Embryonic facial prominence (tissue), 1 donor: ENCODE results near the gene UNG.

Experiments used
- DNase-seq: peaks from one replicate; pipeline ENCODE4 v3.0.0-alpha.2; 2016; ENCODE audit errors: extremely low spot score

Gene UNG

DNA sequence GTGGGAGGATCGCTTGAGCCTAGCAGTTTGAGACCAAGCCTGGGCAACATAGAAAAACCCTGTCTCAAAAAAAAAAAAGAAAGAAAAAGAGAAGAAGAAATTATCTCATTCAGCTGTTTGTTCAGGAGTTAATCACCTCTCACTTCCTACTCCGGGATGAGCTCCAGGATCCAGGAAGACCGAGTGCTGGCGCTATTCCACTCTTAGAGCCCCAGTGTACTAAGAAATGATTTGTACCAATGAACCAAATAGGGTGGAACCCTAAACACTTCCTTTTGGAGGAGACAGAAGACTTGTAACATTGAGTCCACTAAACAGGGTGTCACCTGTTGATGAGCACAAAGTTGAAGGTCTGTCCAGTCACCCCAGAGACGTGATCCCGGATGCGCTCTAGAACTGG, 7.7 kb upstream of the UNG start:
- DNase-seq: no peak

DNA sequence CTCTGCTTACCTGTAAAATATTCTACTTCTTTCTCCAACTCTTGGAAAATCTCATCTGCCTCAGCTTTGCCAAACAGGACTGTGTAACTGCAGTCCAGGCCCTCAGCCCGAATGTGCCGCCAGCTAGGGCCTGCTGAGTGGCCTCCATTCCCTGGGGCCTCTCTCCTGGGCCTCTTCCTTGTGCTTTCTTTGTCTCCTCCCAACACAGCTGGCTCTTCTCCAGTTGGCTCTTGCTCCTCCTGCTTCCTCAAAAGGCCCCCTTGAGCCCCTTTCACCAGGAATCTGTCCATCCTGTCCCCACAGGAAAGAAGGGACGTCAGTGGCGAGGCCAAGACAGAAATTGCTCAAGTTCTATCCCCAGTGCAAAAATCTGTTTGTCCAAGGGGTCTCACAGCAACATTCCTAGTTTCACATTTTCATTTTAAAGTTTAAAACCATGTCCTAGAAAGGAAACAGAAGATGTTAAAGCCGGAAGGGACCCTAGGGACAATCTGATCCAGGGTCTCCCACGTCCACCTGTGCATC, 4.8 kb upstream of the UNG start:
- DNase-seq: no peak

DNA sequence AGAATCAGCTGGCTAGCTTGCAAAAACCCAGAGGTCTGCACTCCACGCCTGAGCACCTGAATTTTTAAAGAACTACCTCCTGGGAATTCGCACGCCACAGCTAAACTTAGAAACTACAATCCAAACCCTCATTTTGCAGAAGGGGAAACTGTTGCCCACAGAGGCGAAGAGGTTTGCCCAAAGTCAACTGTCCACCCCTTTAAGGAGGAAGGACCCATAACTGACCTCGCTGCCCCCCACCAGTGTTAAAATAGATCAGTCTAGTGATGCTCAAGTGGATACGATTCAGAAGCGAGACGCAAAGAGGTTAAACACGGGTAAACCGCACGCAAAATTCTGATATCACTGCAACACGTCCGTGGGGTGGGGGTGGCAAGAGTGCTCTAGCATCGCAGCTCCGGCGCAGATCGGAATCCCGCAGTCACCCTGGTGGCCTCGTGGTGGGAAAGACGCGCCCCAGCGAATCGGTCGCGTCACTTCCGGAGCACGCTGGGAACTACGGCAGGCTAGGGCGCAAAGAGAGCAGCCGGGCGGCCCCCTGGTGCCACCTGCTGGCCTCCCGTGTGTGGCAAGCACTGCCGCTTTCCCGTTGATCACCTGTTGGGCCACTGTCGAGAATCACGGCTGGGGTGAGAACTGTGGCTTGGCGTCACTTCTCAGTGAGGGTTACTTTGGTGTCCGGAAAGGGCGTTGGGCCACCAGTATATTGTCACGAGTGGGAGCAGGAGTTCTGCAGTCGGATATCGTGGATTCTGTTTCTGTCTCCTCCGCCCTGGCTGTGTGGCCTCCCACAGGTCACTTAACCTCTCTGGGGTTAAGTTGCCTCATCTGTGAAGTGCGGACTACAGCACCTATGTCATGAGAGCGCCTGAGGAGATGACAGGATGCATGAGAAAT, 4.1 kb upstream of the UNG start, which contains the start of gene ALKBH2:
ALKBH2 (minus strand) TSS at position 451 of the 897 bp plus-strand sequence. CDS start 686 bp downstream, outside the sequence.
- DNase-seq: peak; percentile 91

DNA sequence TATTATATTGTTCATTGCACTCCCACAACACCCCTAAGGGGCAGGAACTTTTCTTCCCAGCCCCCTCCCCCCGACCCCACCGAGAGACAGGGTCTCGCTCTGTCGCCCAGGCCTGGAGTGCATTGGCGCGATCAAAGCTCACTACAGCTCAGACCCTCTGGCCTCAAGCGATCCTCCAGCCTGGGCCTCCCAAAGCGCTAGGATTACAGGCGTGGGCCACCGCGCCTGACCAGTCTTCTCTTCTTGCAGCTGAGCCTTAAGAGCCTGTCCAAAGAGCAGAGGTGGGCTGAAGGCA, 310 bp upstream of the UNG start:
- DNase-seq: no peak

DNA sequence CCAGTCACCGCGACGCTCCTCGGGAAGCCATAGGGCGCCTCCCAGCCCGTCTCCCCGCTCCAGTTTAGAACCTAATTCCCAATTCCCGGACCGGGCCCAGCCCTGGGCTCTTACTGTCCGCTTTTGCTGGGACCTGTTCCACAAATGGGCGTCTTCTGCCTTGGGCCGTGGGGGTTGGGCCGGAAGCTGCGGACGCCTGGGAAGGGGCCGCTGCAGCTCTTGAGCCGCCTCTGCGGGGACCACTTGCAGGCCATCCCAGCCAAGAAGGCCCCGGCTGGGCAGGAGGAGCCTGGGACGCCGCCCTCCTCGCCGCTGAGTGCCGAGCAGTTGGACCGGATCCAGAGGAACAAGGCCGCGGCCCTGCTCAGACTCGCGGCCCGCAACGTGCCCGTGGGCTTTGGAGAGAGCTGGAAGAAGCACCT, 797 bp downstream of the UNG start:
- DNase-seq: no peak

DNA sequence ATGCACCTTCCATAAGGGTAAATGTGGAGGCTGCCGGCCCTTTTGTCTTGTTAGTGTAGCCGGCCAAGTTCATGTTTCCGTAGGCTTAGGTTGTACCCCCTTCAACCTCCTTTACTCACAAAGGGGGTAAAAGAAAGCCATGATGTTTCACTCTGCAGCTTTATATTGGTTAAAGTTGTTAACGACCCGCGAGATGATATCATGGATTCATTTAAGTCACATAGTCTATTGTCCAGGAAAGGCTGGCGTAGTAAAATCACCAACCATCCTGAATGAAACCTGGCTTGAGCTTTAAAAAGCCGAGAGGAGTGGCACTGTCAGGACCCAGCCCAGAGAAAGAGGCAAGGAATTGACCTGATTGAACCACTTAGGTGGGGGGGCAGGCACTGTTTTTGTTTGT, 1.3 kb downstream of the UNG start:
- DNase-seq: no peak

DNA sequence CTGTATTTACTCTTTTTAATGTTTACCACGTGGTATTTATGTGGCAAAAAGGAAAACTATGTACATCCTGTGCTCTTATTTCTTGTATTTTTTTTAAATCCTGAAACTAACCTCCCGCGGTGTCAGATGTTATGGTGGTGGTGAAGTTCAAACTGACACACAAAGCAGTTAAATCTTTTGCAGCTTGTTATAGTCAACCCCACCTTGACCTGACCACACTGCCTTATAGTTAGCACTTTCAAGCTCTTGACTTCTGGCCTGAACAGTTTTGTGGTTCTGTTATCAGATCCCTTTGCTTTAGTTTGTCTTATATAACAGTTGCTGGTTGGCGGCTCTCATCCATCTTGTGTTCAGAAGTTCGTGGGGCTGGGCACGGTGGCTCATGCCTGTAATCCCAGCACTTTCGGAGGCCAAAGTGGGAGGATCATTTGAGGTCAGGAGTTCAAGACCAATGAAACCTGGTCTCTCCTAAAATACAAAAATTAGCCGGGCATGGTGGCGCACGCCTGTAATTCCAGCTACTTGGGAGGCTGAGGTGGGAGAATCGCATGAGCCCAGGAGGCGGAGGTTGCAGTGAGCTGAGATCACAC, 2.1 kb downstream of the UNG start:
- DNase-seq: no peak

DNA sequence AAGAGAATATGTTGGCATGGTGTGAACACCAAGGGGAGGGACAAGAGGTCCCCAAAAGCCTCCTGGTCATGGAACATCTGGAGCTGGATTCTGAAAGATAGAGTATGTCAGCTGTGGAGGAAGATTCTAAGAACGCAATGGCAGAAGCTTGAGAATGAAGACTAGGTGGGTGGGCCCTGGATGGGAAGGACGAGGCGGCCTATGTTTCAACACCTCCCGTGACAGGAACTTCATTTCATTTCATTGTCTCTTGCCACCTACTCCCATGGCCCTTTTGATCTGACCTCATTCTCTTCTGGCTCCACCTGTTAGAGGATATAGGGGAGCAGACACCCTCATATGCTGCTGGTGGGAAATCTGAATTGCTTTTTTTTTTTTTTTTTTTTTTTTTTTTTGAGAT, 3.3 kb downstream of the UNG start:
- DNase-seq: no peak

DNA sequence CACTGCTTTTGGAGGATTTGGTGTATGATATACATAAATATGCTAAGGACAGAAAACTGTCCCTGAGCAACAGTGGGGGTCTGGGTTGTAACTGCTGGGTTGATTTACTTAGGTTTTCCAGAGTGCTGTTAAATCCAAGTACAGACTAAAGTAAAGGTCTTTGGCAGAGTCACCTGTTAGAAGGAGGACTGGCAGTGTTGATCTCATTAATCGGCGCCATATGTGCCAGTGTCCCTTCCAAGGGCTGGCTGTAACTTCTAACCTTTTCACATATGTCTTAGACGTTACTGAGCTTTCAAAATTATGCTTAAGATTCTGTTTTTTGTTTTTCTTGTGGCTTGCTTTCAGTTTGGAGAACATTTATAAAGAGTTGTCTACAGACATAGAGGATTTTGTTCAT, 5.1 kb downstream of the UNG start:
- DNase-seq: no peak

DNA sequence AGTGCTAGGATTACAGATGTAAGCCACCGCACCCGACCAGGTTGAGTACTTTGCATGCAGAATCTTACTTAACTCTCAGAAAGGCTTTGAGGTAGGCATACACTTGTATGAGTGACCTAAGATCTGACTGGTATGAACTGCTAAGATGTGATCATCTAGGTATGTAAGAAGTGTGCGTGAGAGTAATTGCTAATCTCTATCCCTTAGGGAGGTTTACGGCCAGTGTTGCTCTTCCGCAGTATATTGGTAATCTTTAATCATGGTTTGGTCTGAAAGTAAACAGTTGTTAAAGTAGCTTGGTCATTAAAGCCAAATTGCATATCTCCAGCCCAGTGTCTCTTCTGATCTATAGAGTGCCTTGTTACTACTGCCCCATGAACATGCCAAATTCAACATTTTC, 7.8 kb downstream of the UNG start:
- DNase-seq: no peak

DNA sequence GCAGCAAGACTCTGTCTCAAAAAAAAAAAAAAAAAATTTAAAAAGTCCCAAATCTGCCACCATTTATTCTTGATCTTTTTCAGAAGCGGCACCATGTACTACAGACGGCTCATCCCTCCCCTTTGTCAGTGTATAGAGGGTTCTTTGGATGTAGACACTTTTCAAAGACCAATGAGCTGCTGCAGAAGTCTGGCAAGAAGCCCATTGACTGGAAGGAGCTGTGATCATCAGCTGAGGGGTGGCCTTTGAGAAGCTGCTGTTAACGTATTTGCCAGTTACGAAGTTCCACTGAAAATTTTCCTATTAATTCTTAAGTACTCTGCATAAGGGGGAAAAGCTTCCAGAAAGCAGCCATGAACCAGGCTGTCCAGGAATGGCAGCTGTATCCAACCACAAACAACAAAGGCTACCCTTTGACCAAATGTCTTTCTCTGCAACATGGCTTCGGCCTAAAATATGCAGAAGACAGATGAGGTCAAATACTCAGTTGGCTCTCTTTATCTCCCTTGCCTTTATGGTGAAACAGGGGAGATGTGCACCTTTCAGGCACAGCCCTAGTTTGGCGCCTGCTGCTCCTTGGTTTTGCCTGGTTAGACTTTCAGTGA, 12.5 kb downstream of the UNG start:
- no peak for DNase-seq

DNA sequence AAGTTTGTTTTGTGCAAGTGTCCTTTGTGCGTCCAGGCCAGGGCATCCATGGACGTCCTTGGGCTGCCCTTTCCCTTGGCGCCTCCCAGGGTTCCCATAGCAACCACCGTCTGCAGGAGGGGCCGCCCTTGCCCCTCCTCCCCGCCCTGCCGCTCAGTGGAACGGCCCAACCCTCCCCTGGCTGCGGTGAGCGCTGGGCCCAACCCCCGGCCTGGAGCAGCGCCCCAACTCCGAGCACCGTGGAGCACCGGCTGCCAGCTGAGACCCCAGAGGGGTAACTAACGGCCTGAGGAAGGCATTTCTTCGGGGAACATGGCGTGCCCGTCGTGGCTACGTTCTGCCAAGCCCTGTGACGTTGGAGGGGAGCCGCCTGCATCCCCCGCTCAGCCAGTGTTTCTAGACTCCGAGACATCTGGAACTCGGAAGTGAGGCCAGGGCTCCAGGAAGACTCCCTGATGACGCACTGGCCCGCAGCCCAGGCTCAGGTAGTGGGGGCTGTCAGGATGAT, 13.6 kb downstream of the UNG start:
- DNase-seq: peak; percentile 80

DNA sequence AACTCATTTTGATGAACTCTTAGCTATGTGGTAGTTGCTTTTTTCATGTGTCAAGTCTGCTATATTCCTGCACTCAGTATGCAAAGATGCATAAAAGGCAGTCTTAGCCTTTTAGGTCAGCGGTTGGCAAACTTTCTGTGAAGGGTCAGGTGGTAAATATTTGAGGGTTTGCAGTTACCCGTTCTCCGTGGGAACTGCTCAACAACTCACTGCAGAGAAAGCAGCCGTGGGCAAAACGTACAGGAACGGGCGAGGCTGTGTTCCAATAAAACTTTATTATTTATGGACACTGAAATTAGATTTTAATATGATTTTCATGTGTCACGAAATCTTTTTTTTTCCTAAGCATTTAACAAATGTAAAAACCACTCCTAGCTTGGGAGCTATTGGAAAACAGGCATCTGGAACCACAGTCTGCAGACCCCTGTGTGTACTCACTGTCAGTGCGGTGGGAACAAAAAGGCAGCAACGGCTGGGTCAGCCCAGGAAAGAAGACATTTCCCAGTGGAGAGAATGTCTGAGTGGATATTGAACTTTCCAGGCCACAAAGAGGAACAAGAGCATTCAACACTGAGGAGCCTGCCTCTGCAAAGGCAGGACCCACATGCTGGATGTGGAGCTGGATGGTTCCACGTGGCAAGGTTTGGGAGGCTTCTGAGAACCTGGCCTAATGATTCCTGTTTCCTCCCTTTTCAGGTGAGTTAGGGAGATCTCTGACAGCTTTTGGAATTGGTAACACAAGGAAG, 15.5 kb downstream of the UNG start:
- no peak for DNase-seq

DNA sequence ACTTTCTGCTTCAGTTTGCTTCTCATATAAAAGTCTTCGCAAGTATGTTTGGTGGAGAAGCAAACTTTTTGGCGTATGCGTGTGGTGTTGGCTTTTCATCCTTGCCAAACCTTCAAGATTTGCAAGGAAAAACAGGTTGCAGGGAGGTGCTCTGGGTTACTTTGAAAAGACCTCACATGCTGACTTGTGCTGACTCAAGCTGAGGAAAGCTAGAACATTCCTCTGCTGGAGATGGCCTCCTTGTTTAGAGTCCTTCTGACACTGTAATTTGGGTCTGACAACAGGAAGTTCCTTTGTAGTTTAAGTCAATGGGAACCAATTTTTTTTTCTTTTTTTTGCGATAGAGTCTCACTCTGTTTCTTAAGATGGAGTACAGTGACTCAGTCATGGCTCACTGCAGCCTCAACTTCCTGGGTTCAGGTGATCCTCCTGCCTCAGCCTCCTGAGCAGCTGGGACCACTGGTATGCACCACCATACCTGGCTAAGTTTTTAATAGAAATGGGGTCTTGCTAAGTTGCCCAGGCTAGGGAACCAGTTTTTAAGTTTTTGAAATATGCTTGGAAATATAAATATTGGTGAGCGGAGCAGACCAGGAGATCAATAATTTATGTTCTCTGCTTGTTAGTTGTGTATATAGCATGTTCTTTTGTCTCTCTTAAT, 16.4 kb downstream of the UNG start:
- DNase-seq: no peak

DNA sequence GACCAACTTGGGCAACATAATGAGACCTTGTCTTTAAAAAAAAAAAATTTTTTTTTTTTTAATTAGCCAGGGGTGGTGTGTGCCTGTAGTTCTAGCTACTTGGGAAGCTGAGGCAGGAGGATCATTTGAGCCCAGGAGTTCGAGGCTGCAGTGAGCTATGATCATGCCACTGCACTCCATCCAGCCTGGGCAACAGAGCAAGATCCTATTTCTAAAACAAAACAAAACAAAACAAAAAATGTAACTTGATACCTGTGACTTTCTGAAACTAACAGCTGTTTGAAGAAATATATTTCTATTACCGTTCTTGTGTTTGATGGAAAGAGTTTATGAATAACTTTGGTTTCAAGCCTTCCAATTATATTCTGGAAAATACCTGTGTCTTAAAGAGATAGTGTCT, 17.2 kb downstream of the UNG start:
- no peak for DNase-seq

DNA sequence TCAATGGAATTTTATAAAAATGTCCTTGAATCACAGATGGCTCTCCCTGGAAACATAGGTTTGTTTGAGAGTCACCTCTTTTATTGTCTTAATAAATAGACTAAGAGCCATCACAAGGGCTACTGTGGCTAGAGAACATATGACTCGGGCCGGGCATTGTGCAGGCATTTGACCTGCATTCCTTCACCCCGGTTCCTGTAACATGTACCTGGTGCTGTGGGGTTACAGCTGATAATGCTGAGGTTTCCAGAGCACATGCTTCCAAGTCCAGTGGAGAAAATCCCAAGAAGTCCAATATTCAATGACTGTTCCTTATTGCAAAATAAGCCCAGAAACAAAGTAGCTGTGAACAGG, 18.0 kb downstream of the UNG start:
- DNase-seq: no peak

DNA sequence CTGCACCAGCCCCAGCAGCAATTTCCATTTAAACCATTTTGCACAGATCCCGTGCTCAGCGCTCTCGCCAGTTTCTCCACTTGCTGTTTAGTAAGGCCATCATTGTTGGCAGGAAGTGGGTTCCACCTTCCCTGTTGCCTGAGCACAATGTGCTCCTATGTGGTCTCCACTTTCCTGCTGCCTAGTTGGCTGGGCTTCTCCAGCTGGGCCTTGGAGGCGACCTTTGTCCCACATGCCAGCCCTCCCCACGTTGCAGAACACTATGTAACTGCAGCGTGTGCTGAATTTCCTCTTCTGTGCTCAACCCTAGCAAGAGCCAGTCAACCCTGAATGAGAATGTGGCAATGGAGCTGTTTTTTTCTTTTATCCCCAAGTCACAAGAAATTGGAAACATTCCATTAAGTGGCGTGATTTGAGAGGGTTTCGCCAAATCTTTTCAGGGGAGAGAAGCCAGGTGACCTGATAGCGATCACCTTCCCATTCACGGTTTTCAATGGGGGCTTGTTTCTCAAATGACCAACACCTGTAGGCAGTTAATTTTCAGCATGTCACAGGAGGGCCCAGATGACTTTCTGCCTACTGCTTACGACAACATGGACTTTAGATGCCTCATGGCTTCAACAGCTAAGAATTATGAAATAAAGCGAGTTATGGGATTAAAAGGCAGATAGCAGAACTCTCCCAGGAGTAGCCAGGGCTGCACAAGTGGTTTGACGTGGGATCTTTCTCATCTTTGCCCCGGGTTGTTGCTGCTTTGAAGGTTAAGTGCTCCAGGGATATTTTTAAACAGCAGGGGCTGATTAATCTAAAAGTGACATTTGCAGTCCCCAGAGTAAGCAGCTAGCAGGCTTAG, 18.6 kb downstream of the UNG start, which contains the start of gene ACACB:
ACACB (plus strand) TSS at position 830 of the 853 bp plus-strand sequence. CDS start 22,819 bp downstream, outside the sequence.
- DNase-seq: no peak

DNA sequence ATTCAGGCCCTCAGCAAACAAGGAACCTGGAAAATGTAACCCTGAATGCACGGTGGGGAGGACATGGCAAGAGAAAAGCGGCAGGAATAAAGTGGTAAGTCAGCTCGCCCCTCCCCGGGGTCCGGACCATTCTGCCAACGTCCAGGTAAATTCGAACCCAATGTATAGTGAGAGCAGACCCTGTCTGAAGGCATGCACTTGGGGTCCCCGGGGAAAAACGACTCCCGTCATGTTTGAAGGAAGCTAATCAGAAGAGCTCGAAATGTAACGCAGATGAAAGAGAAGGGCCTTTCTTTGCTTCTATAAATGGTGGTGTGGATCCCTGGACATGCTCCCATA, 19.2 kb downstream of the UNG start:
- DNase-seq: no peak

DNA sequence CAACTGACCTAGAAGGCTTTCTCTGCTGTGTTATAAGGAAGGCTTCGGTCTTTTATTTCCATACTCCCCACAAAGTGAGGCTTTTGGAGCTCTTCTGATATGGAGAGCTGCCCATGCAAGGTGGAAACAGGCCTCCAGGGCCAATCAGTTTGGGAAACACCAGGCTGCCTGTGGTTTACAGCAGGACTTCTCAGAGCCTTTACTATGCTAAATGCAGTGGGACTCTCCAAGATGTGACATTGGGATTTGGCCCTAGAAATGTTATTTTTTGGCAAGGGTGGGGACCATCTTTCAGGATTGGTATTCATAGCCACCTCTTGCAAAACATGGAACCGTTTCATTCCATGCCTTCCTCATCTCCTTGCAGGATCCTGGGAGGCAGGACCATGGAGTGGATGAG, 22.7 kb downstream of the UNG start:
- DNase-seq: no peak

DNA sequence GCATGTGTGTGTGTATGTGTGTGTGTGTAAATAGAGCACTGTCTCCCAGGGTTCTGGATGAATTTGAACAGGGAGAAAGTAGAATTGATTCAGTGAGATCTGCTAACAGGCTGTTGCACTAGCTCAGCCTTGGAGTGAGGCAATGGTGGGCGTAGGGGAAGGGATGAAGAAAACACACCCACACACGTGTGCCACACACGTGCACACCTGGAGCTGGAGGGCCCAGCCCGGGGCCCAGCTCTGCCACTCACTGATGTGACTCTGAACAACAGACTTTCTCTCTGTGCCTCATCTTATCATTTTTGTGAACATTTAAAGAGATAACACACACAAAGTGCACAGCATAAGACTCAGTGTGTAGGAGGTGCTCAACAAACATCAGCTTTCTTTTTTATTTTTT, 23.2 kb downstream of the UNG start:
- DNase-seq: no peak
